ENCODE measurements around the gene OR52E5.

DNA sequence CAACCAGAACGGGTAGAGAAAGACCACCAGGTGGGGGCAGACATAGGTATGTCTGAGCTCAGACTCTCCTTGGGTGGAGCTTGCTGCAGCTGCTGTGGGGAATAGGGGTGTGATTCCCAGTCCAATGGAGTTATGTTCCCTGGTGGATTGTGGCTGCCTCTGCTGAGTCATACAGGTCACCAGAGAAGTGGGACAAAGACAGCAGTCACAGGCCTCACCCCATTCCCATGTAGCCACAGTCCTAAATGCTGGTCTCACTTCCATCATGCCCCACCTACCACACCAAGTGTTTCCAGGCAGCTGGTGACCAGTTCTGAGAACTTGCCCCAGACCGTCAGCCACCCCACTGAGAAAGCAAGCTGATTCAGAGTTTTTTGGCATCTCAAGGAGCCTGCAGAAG is 17.5 kb downstream of the OR52E5 start:
- TF ChIP-seq POLR2A (IDR thresholded peaks at IDR 0.05): no peak
- TF ChIP-seq, protein P1, sequence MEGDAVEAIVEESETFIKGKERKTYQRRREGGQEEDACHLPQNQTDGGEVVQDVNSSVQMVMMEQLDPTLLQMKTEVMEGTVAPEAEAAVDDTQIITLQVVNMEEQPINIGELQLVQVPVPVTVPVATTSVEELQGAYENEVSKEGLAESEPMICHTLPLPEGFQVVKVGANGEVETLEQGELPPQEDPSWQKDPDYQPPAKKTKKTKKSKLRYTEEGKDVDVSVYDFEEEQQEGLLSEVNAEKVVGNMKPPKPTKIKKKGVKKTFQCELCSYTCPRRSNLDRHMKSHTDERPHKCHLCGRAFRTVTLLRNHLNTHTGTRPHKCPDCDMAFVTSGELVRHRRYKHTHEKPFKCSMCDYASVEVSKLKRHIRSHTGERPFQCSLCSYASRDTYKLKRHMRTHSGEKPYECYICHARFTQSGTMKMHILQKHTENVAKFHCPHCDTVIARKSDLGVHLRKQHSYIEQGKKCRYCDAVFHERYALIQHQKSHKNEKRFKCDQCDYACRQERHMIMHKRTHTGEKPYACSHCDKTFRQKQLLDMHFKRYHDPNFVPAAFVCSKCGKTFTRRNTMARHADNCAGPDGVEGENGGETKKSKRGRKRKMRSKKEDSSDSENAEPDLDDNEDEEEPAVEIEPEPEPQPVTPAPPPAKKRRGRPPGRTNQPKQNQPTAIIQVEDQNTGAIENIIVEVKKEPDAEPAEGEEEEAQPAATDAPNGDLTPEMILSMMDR (IDR thresholded peaks at IDR 0.05): no peak

Data from body of pancreas (tissue), 4 donors.